ENCODE data around the gene RAB31.

DNA sequence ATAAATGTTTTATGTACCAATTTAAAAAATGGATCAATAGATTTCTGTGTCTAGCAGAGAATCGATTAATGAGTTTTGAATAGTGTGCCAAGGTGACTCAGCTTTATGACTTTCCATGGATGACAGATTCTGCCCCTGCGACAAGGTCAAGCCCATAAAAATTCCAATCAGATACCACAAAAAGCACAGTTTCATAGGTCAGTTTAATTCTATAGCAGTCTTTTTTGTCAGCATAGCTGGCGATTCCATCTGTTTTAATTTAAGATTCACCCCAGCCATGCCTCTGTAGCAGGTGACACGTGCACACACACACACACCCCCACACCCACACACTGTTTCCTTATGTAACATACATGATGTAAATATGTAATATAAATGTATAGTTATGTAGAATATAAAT lies 28.9 kb downstream of the RAB31 start:
- TF ChIP-seq POLR2A (IDR thresholded peaks at IDR 0.05): no peak
- TF ChIP-seq, protein P1, sequence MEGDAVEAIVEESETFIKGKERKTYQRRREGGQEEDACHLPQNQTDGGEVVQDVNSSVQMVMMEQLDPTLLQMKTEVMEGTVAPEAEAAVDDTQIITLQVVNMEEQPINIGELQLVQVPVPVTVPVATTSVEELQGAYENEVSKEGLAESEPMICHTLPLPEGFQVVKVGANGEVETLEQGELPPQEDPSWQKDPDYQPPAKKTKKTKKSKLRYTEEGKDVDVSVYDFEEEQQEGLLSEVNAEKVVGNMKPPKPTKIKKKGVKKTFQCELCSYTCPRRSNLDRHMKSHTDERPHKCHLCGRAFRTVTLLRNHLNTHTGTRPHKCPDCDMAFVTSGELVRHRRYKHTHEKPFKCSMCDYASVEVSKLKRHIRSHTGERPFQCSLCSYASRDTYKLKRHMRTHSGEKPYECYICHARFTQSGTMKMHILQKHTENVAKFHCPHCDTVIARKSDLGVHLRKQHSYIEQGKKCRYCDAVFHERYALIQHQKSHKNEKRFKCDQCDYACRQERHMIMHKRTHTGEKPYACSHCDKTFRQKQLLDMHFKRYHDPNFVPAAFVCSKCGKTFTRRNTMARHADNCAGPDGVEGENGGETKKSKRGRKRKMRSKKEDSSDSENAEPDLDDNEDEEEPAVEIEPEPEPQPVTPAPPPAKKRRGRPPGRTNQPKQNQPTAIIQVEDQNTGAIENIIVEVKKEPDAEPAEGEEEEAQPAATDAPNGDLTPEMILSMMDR (IDR thresholded peaks at IDR 0.05): no peak
- no peak for TF ChIP-seq EP300 (IDR thresholded peaks at IDR 0.05)
- no peak for TF ChIP-seq POLR2AphosphoS5 (IDR thresholded peaks at IDR 0.05)

Measured in upper lobe of left lung (tissue), 4 donors.